Caco-2 (cell line): ENCODE data around the gene SELPLG. TPM values are rescaled to one million over a fixed set of nuclear protein-coding genes. Genes with fewer than 3 reads are reported as not detected.

Experiments used
- BruUV-seq: library from RNA; stranded (reverse); fragments of 400-500 nt; replicated peaks from 2 replicates; lab custom pipeline; 2021; lab: Mats Ljungman, UMichigan
- CTCF ChIA-PET: fragments of 300-600 bp; sonication (Branson Sonifier 250); formaldehyde crosslinking; loops from one replicate; lab custom pipeline; 2022; ENCODE audit warnings: antibody characterized with exemption; lab: Charles Lee
- POLR2A ChIA-PET: fragments of 300-600 bp; sonication (Branson Sonifier 250); formaldehyde crosslinking; loops from one replicate; lab custom pipeline; 2022; ENCODE audit warnings: antibody characterized with exemption; lab: Charles Lee
- DNase-seq, 2 experiments: peaks; one replicate each; pipeline versions ENCODE4 v3.0.0 to v3.0.0-alpha.2; 2020 to 2022
- H3K27me3 ChIP-seq: replicated peaks from 2 replicates; pipeline ENCODE4 v1.6.0; 2011; ENCODE audit warnings: low read length; ENCODE audit not compliant: control insufficient read depth, insufficient read depth
- H3K36me3 ChIP-seq: 2 replicates; pipeline ENCODE4 v1.5.1; 2011; ENCODE audit warnings: low read length; ENCODE audit not compliant: control insufficient read depth, insufficient read depth
- H3K4me1 ChIP-seq: fragments of 250-450 bp; sonication (Bioruptor Pico); 2 replicates; pipeline ENCODE4 v1.5.1; 2020; ENCODE audit warnings: mild to moderate bottlenecking
- H3K4me3 ChIP-seq: 2 replicates; pipeline ENCODE4 v1.5.1; 2011; ENCODE audit warnings: low read depth, mild to moderate bottlenecking, control low read depth, low read length
- H3K9me3 ChIP-seq: fragments of 250-450 bp; sonication (Bioruptor Pico); 2 replicates; pipeline ENCODE4 v1.5.1; 2020; ENCODE audit warnings: mild to moderate bottlenecking, moderate library complexity
- H3K27ac Mint-ChIP-seq: one replicate; pipeline ENCODE4 v1.8.0; 2022; ENCODE audit warnings: mixed read lengths; ENCODE audit not compliant: unreplicated experiment
- H3K27me3 Mint-ChIP-seq: one replicate; pipeline ENCODE4 v1.8.0; 2022; ENCODE audit warnings: mixed read lengths; ENCODE audit not compliant: insufficient read depth, unreplicated experiment
- H3K36me3 Mint-ChIP-seq: one replicate; pipeline ENCODE4 v1.8.0; 2022; ENCODE audit warnings: mild to moderate bottlenecking, mixed read lengths; ENCODE audit not compliant: insufficient read depth, unreplicated experiment
- H3K4me1 Mint-ChIP-seq: one replicate; pipeline ENCODE4 v1.8.0; 2022; ENCODE audit warnings: low read depth, mixed read lengths; ENCODE audit not compliant: unreplicated experiment
- H3K4me3 Mint-ChIP-seq: one replicate; pipeline ENCODE4 v1.8.0; 2022; ENCODE audit warnings: mild to moderate bottlenecking, moderate library complexity, mixed read lengths; ENCODE audit not compliant: unreplicated experiment
- H3K9me3 Mint-ChIP-seq: one replicate; pipeline ENCODE4 v1.8.0; 2022; ENCODE audit warnings: mixed read lengths; ENCODE audit not compliant: unreplicated experiment
- CTCF ChIP-seq, 2 experiments: fragments of 200-600 bp in 1 of 2; IDR thresholded peaks; 1 replicate in 1 of 2; 2 replicates in 1 of 2; pipeline versions ENCODE4 v1.5.1 to v1.8.0; 2011 to 2022; ENCODE audit warnings: antibody characterized with exemption in 1 of 2, control low read depth in 1 of 2, inconsistent platforms in 1 of 2, low read depth in 1 of 2, low read length in 1 of 2, mild to moderate bottlenecking in 1 of 2, moderate library complexity in 1 of 2; ENCODE audit not compliant: insufficient read depth in 1 of 2, severe bottlenecking in 1 of 2, unreplicated experiment in 1 of 2
- intact Hi-C: fragments of 100-400 bp; cut with micrococcal nuclease; formaldehyde crosslinking; loops from one replicate; pipeline ENCODE4 v1.10.0; 2022; ENCODE audit not compliant: unreplicated experiment
- total RNA-seq: library from RNA; stranded (reverse); gene quantifications from 2 replicates; pipeline ENCODE4 v1.2.3, GENCODE V29; 2022

SELPLG gene
- total RNA-seq, 1 experiment from 2014 or later = 0.23 TPM

- H3K4me1 Mint-ChIP-seq = peaks cover 7% of the 10 kb centered on the region
- intact Hi-C loops = no loop called here
- H3K36me3 Mint-ChIP-seq = peaks cover 38% of the 10 kb centered on the region
- no peaks in the 10 kb centered on the region for H3K4me1 ChIP-seq
- BruUV-seq = no TSS peak
- DNase-seq = no peak
- H3K27me3 ChIP-seq = no peaks in the 10 kb centered on the region
- no peaks in the 10 kb centered on the region for H3K9me3 ChIP-seq
- H3K27me3 Mint-ChIP-seq = no peaks in the 10 kb centered on the region
- no peaks in the 10 kb centered on the region for H3K9me3 Mint-ChIP-seq
- H3K4me3 Mint-ChIP-seq = no peak overlapping the region
- ChIA-PET POLR2A (no interaction called here), CTCF (no interaction called here)
- no peak overlapping the region for H3K4me3 ChIP-seq
- no peak overlapping the region for H3K27ac Mint-ChIP-seq
- no peak for TF ChIP-seq CTCF (IDR thresholded peaks at IDR 0.05; ENCODE audit: insufficient read depth in 1 of 2, low read depth in 1 of 2, low read length in 1 of 2, severe bottlenecking in 1 of 2, unreplicated experiment in 1 of 2)
- no peaks in the 10 kb centered on the region for H3K36me3 ChIP-seq
These were observed 4.6 kb upstream of the SELPLG start for GRCh38 chr12:108638141-108638827.

- H3K4me1 Mint-ChIP-seq = peaks cover 6% of the 10 kb centered on the region
- no peak for DNase-seq
- H3K27me3 ChIP-seq = no peaks in the 10 kb centered on the region
- no TSS peak for BruUV-seq
- no peak overlapping the region for H3K4me3 Mint-ChIP-seq
- CTCF ChIA-PET = interaction anchor here (0.5 kb wide), 1 partner anchor 73 kb away, joined by 3 read pairs; no protein-coding TSS in a partner anchor
- H3K36me3 Mint-ChIP-seq = peaks cover 37% of the 10 kb centered on the region
- H3K4me1 ChIP-seq = no peaks in the 10 kb centered on the region
- H3K27ac Mint-ChIP-seq = no peak overlapping the region
- H3K9me3 ChIP-seq = no peaks in the 10 kb centered on the region
- no peaks in the 10 kb centered on the region for H3K27me3 Mint-ChIP-seq
- intact Hi-C loops = no loop called here
- no peaks in the 10 kb centered on the region for H3K36me3 ChIP-seq
- H3K4me3 ChIP-seq = no peak overlapping the region
- POLR2A ChIA-PET = no interaction called here
- no peak for TF ChIP-seq CTCF (IDR thresholded peaks at IDR 0.05; ENCODE audit: insufficient read depth in 1 of 2, low read depth in 1 of 2, low read length in 1 of 2, severe bottlenecking in 1 of 2, unreplicated experiment in 1 of 2)
- H3K9me3 Mint-ChIP-seq = no peaks in the 10 kb centered on the region
These were observed 3.7 kb upstream of the SELPLG start for GRCh38 chr12:108637222-108637971.

DNA sequence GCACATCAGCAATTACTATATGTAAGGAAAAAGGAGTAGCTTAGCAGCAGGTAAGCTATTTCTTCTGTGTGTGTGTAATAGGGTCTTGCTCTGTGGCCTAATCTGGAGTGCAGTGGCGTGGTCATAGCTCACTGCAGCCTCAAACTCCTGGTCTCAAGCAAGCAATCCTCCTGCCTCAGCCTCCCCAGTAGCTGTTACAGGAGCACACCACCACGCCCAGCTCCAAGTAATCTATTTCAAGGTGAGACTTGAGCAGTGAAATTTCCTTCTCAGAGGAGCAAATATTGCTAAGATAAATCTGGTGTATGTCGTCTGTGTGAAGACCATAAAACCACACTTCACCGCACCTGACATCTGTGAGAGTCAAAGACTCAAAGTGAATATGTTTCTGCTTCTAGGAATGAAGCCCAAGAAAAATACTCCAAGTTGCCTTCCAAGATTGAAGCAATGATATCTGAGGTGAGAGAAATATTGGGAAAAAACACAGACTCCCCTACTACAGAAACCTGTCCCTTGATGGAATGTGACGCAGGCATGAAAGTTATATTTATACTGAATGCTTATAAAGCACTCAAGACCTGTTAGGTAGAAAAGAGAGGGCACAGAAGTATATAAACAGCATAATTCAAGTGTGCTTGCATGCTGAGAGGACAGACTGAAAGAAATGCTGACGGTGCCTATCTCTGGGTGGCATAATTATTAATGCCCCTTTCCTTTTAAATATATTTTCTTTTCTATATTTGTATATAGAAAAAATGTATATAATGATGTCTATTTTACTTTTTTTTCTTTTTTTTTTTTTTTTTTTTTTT lies 2.5 kb upstream of the SELPLG start:
- Mint-ChIP-seq H3K9me3 (no peaks in the 10 kb centered on the region), H3K27me3 (no peaks in the 10 kb centered on the region), H3K4me3 (no peak overlapping the region), H3K27ac (no peak overlapping the region), H3K36me3 (peaks cover 27% of the 10 kb centered on the region), H3K4me1 (no peaks in the 10 kb centered on the region)
- intact Hi-C loops = no loop called here
- no peak for TF ChIP-seq CTCF (IDR thresholded peaks at IDR 0.05; ENCODE audit: insufficient read depth in 1 of 2, low read depth in 1 of 2, low read length in 1 of 2, severe bottlenecking in 1 of 2, unreplicated experiment in 1 of 2)
- no peak overlapping the region for H3K4me3 ChIP-seq
- ChIA-PET CTCF (interaction anchor here (0.6 kb wide), 2 partner anchors 291 to 1951 kb away, joined by 3 to 6 read pairs; no protein-coding TSS in a partner anchor), POLR2A (no interaction called here)
- no peaks in the 10 kb centered on the region for H3K27me3 ChIP-seq
- no peaks in the 10 kb centered on the region for H3K36me3 ChIP-seq
- no peaks in the 10 kb centered on the region for H3K9me3 ChIP-seq
- no peak for DNase-seq
- no TSS peak for BruUV-seq
- H3K4me1 ChIP-seq = no peaks in the 10 kb centered on the region
